ENCODE results near the gene TRIM58. TPM values are rescaled to one million over a fixed set of nuclear protein-coding genes. Genes with fewer than 3 reads are reported as not detected.

TRIM58 gene, protein sequence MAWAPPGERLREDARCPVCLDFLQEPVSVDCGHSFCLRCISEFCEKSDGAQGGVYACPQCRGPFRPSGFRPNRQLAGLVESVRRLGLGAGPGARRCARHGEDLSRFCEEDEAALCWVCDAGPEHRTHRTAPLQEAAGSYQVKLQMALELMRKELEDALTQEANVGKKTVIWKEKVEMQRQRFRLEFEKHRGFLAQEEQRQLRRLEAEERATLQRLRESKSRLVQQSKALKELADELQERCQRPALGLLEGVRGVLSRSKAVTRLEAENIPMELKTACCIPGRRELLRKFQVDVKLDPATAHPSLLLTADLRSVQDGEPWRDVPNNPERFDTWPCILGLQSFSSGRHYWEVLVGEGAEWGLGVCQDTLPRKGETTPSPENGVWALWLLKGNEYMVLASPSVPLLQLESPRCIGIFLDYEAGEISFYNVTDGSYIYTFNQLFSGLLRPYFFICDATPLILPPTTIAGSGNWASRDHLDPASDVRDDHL
- not detected in 5 replicates for total RNA-seq (2022; extraction: Qiagen RNA extraction)

DNA sequence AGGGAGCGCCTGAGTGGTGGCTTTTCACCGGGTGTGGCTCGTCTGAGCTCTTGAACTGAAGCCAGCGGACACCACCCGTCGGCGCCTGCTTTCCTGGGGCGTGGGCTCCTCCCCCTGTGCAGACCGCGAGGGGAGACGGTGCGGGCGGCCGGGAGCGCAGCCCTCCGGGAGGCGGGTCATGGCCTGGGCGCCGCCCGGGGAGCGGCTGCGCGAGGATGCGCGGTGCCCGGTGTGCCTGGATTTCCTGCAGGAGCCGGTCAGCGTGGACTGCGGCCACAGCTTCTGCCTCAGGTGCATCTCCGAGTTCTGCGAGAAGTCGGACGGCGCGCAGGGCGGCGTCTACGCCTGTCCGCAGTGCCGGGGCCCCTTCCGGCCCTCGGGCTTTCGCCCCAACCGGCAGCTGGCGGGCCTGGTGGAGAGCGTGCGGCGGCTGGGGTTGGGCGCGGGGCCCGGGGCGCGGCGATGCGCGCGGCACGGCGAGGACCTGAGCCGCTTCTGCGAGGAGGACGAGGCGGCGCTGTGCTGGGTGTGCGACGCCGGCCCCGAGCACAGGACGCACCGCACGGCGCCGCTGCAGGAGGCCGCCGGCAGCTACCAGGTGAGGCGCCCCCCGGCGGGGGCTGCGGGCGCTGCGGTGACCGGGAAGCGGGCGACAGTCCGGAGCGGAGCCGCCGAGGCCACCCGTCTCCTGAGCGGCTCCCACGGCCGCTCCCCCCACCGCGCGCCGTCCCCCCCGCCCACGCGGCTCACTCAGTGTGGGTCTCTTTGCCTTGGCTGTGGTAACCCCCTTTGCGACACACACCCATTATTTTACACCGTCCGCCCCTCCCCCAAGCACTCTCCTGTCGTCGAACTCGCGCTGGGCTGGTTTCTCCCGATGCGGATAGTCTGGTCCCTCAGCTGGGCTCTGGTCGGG lies at the start of gene TRIM58:
Gene TRIM58 (plus strand): TSS at position 119 of the 916 bp plus-strand sequence. CDS start 60 bp downstream, at position 179.

DNA sequence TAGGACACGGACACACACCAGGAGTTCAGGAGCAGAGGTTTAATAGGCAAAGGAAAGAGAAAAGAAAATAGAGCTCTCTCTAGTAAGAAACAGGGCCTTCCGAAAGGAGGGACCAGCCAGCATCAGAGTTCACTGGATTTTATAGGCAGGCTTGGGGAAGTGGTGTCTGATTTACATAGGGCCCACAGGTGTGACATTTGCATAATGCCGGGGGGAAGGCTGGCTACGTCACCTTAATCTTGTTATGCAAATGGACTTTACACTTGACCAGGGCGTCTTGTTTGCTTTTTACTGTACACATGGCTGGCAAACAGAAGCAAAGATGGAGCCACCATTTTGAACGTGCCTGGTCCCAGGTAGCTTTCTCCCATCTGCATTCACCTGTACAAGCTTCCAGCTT lies 33.0 kb upstream of the TRIM58 start, which contains the start of gene OR14A16:
Gene OR14A16 (minus strand): TSS at position 97 of the 400 bp plus-strand sequence. CDS start 8,390 bp downstream, outside the sequence.

DNA sequence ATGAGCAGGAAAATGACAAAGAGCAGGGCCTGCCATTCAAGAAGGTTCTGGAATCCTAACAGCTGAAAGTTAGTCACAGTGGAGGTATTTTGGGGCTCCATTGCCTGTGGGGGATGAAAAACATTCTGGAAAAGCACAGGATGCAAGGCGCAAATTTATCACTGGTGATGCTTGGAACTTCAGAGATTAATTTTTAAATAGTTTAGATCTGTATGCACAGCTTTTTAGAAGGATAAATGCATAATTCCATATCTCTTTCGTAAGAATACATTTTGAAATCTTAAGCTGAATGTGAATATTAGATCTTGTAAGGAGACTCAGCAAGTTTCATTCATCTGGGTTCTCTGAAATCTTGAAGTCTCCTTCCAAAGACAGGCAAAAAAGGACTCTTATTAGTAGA lies 15.2 kb upstream of the TRIM58 start, which contains the start of gene OR11L1:
Gene OR11L1 (minus strand): TSS at position 101 of the 400 bp plus-strand sequence. CDS start 0 bp downstream, at position 101.

DNA sequence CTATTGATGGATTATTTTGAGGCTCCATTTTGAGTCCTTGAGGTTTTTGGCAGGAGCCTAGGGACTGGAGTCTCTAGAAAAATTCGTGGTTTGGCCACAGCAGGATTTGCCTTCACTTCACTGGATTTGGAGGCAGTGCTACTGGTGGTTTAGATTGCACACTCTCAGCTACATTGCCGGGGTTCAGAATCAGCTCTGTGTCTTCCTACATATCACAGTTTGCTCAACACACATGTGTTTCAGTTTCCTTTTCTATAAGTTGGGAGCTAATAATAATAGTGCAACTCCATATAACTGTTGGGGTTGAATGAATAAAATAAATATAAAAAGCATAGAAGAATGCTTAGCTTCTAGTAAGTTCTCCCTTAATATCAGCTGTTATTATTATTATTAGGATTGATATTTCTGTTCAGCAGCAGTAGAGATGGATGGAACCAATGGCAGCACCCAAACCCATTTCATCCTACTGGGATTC lies 38.2 kb downstream of the TRIM58 start, which contains the start of gene OR2W3:
Gene OR2W3 (plus strand): TSS at position 425 of the 475 bp plus-strand sequence. CDS start 0 bp downstream, at position 425.

DNA sequence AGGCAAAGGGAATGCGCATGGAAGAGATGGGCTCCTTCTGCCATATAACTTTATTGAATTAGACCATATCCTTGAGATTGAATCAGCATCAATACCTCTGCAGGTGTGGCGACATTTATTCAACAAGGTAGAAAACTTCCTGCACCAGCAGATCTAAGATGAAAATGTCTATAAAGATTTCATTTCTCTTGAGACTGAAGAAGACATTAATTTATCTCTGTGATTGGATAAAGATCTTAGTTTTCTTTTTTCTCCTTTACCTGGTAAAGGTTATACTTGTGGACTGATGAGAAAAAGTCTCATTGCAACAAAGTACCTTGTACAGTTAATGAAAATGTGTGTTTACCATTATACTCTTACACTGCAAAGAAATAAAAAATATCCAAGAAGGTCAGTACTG lies 63.0 kb downstream of the TRIM58 start, which contains the start of gene OR2T8:
Gene OR2T8 (plus strand): TSS at position 301 of the 400 bp plus-strand sequence. CDS start 766 bp downstream, outside the sequence.

DNA sequence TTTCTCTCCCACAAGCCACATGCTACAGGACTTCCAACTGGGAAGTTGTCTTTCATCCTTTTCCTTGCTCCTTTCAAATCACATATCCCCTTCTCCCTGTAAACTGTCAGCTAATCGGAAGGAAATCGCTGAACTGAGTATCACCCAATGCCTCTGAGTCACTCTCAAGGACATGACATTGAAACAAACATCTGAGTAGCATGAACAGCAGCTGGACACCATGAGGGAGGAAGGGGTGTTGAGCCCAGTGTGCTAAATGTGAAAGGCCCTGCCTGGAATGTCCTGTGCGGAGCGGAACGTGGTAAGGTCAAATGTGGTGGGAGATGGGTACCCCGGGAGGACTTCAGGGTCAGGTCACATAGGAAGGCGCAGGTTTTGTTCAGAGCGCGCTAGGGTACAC lies 67.9 kb downstream of the TRIM58 start, which contains the start of gene OR2AJ1:
Gene OR2AJ1 (plus strand): TSS at position 22 of the 400 bp plus-strand sequence. CDS start 8,880 bp downstream, outside the sequence.

Other genes starting within 250 kb of the TRIM58 start
- gene OR13G1, start 177.4 kb upstream of the TRIM58 start, total RNA-seq (2022; extraction: Qiagen RNA extraction) = not detected in 5 replicates
- not detected in 5 replicates for gene OR6F1, start 140.5 kb upstream of the TRIM58 start, total RNA-seq (2022; extraction: Qiagen RNA extraction)
- not detected in 5 replicates for gene OR14K1, start 118.6 kb upstream of the TRIM58 start, total RNA-seq (2022; extraction: Qiagen RNA extraction)
- gene OR14A2, start 109.0 kb upstream of the TRIM58 start, total RNA-seq (2022; extraction: Qiagen RNA extraction) = not detected in 5 replicates
- not detected in 5 replicates for gene OR1C1, start 96.6 kb upstream of the TRIM58 start, total RNA-seq (2022; extraction: Qiagen RNA extraction)
- gene OR14A16, start 33.1 kb upstream of the TRIM58 start, total RNA-seq (2022; extraction: Qiagen RNA extraction) = not detected in 5 replicates
- not detected in 5 replicates for gene OR11L1, start 15.3 kb upstream of the TRIM58 start, total RNA-seq (2022; extraction: Qiagen RNA extraction)
- not detected in 5 replicates for gene OR2W3, start 38.4 kb downstream of the TRIM58 start, total RNA-seq (2022; extraction: Qiagen RNA extraction)
- not detected in 5 replicates for gene OR2T8, start 63.1 kb downstream of the TRIM58 start, total RNA-seq (2022; extraction: Qiagen RNA extraction)
- not detected in 5 replicates for gene OR2AJ1, start 67.7 kb downstream of the TRIM58 start, total RNA-seq (2022; extraction: Qiagen RNA extraction)
- gene OR2L8, start 91.7 kb downstream of the TRIM58 start, total RNA-seq (2022; extraction: Qiagen RNA extraction) = not detected in 5 replicates
- not detected in 5 replicates for gene OR2AK2, start 108.0 kb downstream of the TRIM58 start, total RNA-seq (2022; extraction: Qiagen RNA extraction)
- gene OR2L5, start 156.5 kb downstream of the TRIM58 start, total RNA-seq (2022; extraction: Qiagen RNA extraction) = not detected in 5 replicates
- 0.02 TPM in 1 of 5 replicates, not detected in the others for gene OR2L2, start 172.9 kb downstream of the TRIM58 start, total RNA-seq (2022; extraction: Qiagen RNA extraction)
- not detected in 5 replicates for gene OR2L3, start 189.6 kb downstream of the TRIM58 start, total RNA-seq (2022; extraction: Qiagen RNA extraction)
- gene OR2L13, start 238.0 kb downstream of the TRIM58 start, total RNA-seq (2022; extraction: Qiagen RNA extraction) = not detected in 5 replicates